Measurements from ENCODE around the gene DNAI1. TPM values are rescaled to one million over a fixed set of nuclear protein-coding genes. Genes with fewer than 3 reads are reported as not detected.

The DNAI1 gene
- total and polyA plus RNA-seq, 12 donors, result 0.09 to 0.28 (median 0.18) TPM; not detected in 9

DNA sequence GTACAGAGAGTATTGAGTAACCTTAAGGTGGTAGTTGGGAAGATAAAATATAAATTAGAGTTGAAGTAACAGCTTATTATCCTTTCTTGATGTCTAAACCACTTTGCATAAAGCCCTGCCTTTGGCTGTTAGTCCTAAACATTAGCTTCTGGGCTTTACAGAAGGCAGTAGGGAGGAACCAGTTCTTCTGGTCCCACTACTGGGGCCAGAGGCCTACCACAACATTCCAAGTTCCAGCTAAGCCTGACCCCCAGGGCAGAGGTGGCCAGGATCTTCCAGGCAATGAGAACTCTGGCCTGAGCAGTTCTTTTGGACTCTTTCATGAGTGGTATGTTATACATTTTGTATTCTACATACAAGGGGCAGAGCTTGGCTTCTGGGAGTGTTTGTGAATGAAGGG, 26.1 kb downstream of the DNAI1 start:
- no peaks in the 10 kb centered on the region for H3K4me1 ChIP-seq
- no peak overlapping the region for H3K27ac ChIP-seq
- no peaks in the 10 kb centered on the region for H3K36me3 ChIP-seq
- no peaks in the 10 kb centered on the region for H3K27me3 ChIP-seq
- TF ChIP-seq CTCF (IDR thresholded peaks at IDR 0.05), result no peak
- H3K9me3 ChIP-seq, result no peaks in the 10 kb centered on the region
- intact Hi-C loops (cut with DNase I), result no loop called here
- DNase-seq (no peak), ATAC-seq (no peak)
- H3K4me3 ChIP-seq, result no peak overlapping the region

GRCh38 chr9:34485822-34486221, 27.2 kb downstream of the DNAI1 start:
- intact Hi-C loops (cut with DNase I), result no loop called here
- Histone ChIP-seq H3K4me1 (no peaks in the 10 kb centered on the region), H3K27me3 (no peaks in the 10 kb centered on the region), H3K9me3 (no peaks in the 10 kb centered on the region), H3K27ac (no peak overlapping the region), H3K4me3 (no peak overlapping the region), H3K36me3 (no peaks in the 10 kb centered on the region)
- WGBS, 2 donors, result 74 to 79% methylated on average over 6 of the region's 6 CpGs
- TF ChIP-seq CTCF (IDR thresholded peaks at IDR 0.05), result no peak
- ATAC-seq (no peak), DNase-seq (no peak)

DNA sequence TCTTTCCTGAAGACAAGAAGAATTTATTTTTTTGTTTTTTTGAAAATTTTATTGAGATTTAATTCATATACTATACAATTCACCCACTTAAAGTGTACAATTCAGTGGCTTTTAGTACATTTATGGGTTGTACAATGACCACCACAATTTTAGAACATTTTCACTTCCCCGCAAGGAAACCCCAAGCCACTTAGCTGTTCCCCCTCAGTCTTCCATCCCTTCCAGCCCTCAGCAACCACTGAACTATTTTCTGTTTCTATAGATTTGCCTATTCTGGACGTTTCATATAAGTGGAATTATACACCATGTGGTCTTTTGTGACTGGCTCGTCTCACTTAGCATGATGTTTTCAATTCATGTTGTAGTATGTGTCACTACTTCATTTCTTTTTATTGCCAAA, 28.0 kb downstream of the DNAI1 start:
- H3K27ac ChIP-seq, result no peak overlapping the region
- no peak overlapping the region for H3K4me3 ChIP-seq
- H3K9me3 ChIP-seq, result no peaks in the 10 kb centered on the region
- no peak for TF ChIP-seq CTCF (IDR thresholded peaks at IDR 0.05)
- 62 to 66% methylated on average over 3 of the region's 3 CpGs for WGBS, 2 donors
- intact Hi-C loops (cut with DNase I), result no loop called here
- no peaks in the 10 kb centered on the region for H3K36me3 ChIP-seq
- no peak for ATAC-seq
- no peaks in the 10 kb centered on the region for H3K4me1 ChIP-seq
- no peaks in the 10 kb centered on the region for H3K27me3 ChIP-seq
- no peak for DNase-seq

DNA sequence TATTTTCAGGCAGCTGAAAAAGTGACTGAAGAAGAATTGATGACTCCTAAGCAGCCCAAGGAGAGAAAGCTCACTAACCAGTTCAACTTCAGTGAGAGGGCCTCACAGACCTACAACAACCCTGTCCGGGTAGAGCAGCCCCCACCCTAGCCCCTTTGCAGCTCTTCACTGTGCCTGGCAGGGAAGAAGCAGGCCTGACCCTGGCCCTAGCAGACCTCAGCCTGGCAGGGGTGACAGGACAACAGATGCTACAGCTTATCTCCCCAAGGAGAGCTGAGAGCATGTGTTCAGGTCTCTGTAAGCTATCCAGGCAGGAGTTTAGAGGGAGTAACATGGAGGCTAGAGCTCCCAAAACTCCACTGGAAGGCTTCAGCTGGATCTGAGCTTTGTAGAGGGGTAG, 31.8 kb downstream of the DNAI1 start:
- Histone ChIP-seq H3K27ac (no peak overlapping the region), H3K4me1 (no peaks in the 10 kb centered on the region), H3K36me3 (no peaks in the 10 kb centered on the region), H3K4me3 (no peak overlapping the region), H3K9me3 (no peaks in the 10 kb centered on the region), H3K27me3 (no peaks in the 10 kb centered on the region)
- TF ChIP-seq CTCF (IDR thresholded peaks at IDR 0.05), result no peak
- DNase-seq (no peak), ATAC-seq (no peak)
- WGBS, 2 donors, result 77 to 79% methylated on average over 1 of the region's 1 CpG
- intact Hi-C loops (cut with DNase I), result loop anchor here in 1 of 10 donors (10.0 kb wide), 1 partner anchor 86 kb away; no protein-coding TSS in a partner anchor

Data from heart right ventricle (tissue), 16 donors.